ENCODE results near the gene GNG2. TPM values are rescaled to one million over a fixed set of nuclear protein-coding genes. Genes with fewer than 3 reads are reported as not detected.

GNG2 gene
- total RNA-seq, 1 experiment from 2014 or later = 0.23 TPM

GRCh38 chr14:51824191-51824590 is 36.2 kb upstream of the GNG2 start:
- POLR2A ChIA-PET = no interaction called here
- Histone ChIP-seq H3K27ac (ENCODE audit: low read length) (no peak overlapping the region), H3K9me3 (ENCODE audit: control insufficient read depth, insufficient read depth, low read depth, low read length) (no peaks in the 10 kb centered on the region), H3K4me3 (ENCODE audit: low read depth in 2 of 2, low read length in 2 of 2) (no peak overlapping the region), H3K4me1 (ENCODE audit: control insufficient read depth, insufficient read depth, low read length) (no peaks in the 10 kb centered on the region), H3K36me3 (ENCODE audit: control insufficient read depth, insufficient read depth, low read length) (no peaks in the 10 kb centered on the region), H3K27me3 (ENCODE audit: control insufficient read depth, insufficient read depth, low read length) (no peaks in the 10 kb centered on the region; the same call in 1 of the 2 replicates)
- TF ChIP-seq, protein P1, sequence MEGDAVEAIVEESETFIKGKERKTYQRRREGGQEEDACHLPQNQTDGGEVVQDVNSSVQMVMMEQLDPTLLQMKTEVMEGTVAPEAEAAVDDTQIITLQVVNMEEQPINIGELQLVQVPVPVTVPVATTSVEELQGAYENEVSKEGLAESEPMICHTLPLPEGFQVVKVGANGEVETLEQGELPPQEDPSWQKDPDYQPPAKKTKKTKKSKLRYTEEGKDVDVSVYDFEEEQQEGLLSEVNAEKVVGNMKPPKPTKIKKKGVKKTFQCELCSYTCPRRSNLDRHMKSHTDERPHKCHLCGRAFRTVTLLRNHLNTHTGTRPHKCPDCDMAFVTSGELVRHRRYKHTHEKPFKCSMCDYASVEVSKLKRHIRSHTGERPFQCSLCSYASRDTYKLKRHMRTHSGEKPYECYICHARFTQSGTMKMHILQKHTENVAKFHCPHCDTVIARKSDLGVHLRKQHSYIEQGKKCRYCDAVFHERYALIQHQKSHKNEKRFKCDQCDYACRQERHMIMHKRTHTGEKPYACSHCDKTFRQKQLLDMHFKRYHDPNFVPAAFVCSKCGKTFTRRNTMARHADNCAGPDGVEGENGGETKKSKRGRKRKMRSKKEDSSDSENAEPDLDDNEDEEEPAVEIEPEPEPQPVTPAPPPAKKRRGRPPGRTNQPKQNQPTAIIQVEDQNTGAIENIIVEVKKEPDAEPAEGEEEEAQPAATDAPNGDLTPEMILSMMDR (IDR thresholded peaks at IDR 0.05) = no peak
- TF ChIP-seq TCF7L2 (IDR thresholded peaks at IDR 0.05; ENCODE audit: low read depth, low read length) (no peak), SIN3A (IDR thresholded peaks at IDR 0.05; ENCODE audit: borderline replicate concordance, insufficient read depth, low read depth, low read length) (no peak), POLR2AphosphoS5 (IDR thresholded peaks at IDR 0.05; ENCODE audit: low read depth, low read length) (no peak)
- TF ChIP-seq, protein P2, sequence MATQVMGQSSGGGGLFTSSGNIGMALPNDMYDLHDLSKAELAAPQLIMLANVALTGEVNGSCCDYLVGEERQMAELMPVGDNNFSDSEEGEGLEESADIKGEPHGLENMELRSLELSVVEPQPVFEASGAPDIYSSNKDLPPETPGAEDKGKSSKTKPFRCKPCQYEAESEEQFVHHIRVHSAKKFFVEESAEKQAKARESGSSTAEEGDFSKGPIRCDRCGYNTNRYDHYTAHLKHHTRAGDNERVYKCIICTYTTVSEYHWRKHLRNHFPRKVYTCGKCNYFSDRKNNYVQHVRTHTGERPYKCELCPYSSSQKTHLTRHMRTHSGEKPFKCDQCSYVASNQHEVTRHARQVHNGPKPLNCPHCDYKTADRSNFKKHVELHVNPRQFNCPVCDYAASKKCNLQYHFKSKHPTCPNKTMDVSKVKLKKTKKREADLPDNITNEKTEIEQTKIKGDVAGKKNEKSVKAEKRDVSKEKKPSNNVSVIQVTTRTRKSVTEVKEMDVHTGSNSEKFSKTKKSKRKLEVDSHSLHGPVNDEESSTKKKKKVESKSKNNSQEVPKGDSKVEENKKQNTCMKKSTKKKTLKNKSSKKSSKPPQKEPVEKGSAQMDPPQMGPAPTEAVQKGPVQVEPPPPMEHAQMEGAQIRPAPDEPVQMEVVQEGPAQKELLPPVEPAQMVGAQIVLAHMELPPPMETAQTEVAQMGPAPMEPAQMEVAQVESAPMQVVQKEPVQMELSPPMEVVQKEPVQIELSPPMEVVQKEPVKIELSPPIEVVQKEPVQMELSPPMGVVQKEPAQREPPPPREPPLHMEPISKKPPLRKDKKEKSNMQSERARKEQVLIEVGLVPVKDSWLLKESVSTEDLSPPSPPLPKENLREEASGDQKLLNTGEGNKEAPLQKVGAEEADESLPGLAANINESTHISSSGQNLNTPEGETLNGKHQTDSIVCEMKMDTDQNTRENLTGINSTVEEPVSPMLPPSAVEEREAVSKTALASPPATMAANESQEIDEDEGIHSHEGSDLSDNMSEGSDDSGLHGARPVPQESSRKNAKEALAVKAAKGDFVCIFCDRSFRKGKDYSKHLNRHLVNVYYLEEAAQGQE (IDR thresholded peaks at IDR 0.05; ENCODE audit: insufficient read depth in 1 of 2, low read depth in 2 of 2, low read length in 1 of 2) = no peak
- no TSS peak for BruUV-seq (replicated peaks)
- intact Hi-C loops (cut with micrococcal nuclease; ENCODE audit: unreplicated experiment) = no loop called here
- CTCF ChIA-PET = no interaction called here
- in situ Hi-C loops (cut with HindIII; ENCODE audit: low pct_unique_long_range_greater_than_20kb, low sequenced_read_pairs) = no loop called here
- no peak for DNase-seq (ENCODE audit: low read depth, low spot score)
- ATAC-seq = no peak

GRCh38 chr14:51825926-51826325 is 34.5 kb upstream of the GNG2 start:
- intact Hi-C loops (cut with micrococcal nuclease; ENCODE audit: unreplicated experiment) = no loop called here
- ATAC-seq = no peak
- H3K36me3 ChIP-seq (ENCODE audit: control insufficient read depth, insufficient read depth, low read length) = no peaks in the 10 kb centered on the region
- no peaks in the 10 kb centered on the region for H3K4me1 ChIP-seq (ENCODE audit: control insufficient read depth, insufficient read depth, low read length)
- TF ChIP-seq TCF7L2 (IDR thresholded peaks at IDR 0.05; ENCODE audit: low read depth, low read length) (no peak), POLR2AphosphoS5 (IDR thresholded peaks at IDR 0.05; ENCODE audit: low read depth, low read length) (no peak), SIN3A (IDR thresholded peaks at IDR 0.05; ENCODE audit: borderline replicate concordance, insufficient read depth, low read depth, low read length) (no peak)
- TF ChIP-seq, protein P1 (IDR thresholded peaks at IDR 0.05) = no peak
- TF ChIP-seq, protein P2 (IDR thresholded peaks at IDR 0.05; ENCODE audit: insufficient read depth in 1 of 2, low read depth in 2 of 2, low read length in 1 of 2) = no peak
- no TSS peak for BruUV-seq (replicated peaks)
- no peak overlapping the region for H3K4me3 ChIP-seq (ENCODE audit: low read depth in 2 of 2, low read length in 2 of 2)
- ChIA-PET CTCF (no interaction called here), POLR2A (no interaction called here)
- DNase-seq (ENCODE audit: low read depth, low spot score) = no peak
- H3K9me3 ChIP-seq (ENCODE audit: control insufficient read depth, insufficient read depth, low read depth, low read length) = no peaks in the 10 kb centered on the region
- in situ Hi-C loops (cut with HindIII; ENCODE audit: low pct_unique_long_range_greater_than_20kb, low sequenced_read_pairs) = no loop called here
- no peaks in the 10 kb centered on the region; the same call in 1 of the 2 replicates for H3K27me3 ChIP-seq (ENCODE audit: control insufficient read depth, insufficient read depth, low read length)
- no peak overlapping the region for H3K27ac ChIP-seq (ENCODE audit: low read length)

Data from Panc1 (cell line).